Neural cell (in vitro differentiated cells): ENCODE measurements around the gene MYH7B. TPM values are rescaled to one million over a fixed set of nuclear protein-coding genes. Genes with fewer than 3 reads are reported as not detected.

ENCODE experiments used
- H2AFZ ChIP-seq: fragments of 200-600, 300-800 bp; sonication (generic), shearing (Covaris generic); 2 replicates; pipeline ENCODE4 v1.6.0; 2014; ENCODE audit warnings: low read depth, mild to moderate bottlenecking, antibody characterized with exemption, low read length, moderate library complexity
- H3F3A ChIP-seq: fragments of 200-600 bp; shearing (Covaris generic); 2 replicates; pipeline ENCODE4 v1.6.1; 2016; ENCODE audit warnings: mild to moderate bottlenecking, moderate library complexity, mixed read lengths, antibody characterized with exemption, low read length; ENCODE audit not compliant: insufficient read depth, poor library complexity, severe bottlenecking
- H3K27ac ChIP-seq: fragments of 200-600, 300-800 bp; sonication (generic), shearing (Covaris generic); 2 replicates; pipeline ENCODE4 v1.5.1; 2014; ENCODE audit warnings: mild to moderate bottlenecking, low read length, moderate library complexity
- H3K27me3 ChIP-seq: fragments of 300-800, 200-600 bp; sonication (generic), shearing (Covaris generic); 2 replicates; pipeline ENCODE4 v1.6.0; 2014; ENCODE audit warnings: mild to moderate bottlenecking, low read depth, low read length, moderate library complexity; ENCODE audit not compliant: insufficient read depth
- H3K36me3 ChIP-seq: fragments of 300-800, 200-600 bp; sonication (generic), shearing (Covaris generic); 2 replicates; pipeline ENCODE4 v1.5.1; 2014; ENCODE audit warnings: mild to moderate bottlenecking, antibody characterized with exemption, low read length, moderate library complexity; ENCODE audit not compliant: insufficient read depth
- H3K4me2 ChIP-seq: fragments of 300-800, 200-600 bp; sonication (generic), shearing (Covaris generic); 2 replicates; pipeline ENCODE4 v1.6.0; 2014; ENCODE audit warnings: mild to moderate bottlenecking, low read length
- H3K4me3 ChIP-seq: fragments of 300-800, 200-600 bp; sonication (generic), shearing (Covaris generic); 2 replicates; pipeline ENCODE4 v1.5.1; 2014; ENCODE audit warnings: mild to moderate bottlenecking, low read length, moderate library complexity
- H3K79me2 ChIP-seq: fragments of 200-600 bp; shearing (Covaris generic); replicated peaks from 2 replicates; pipeline ENCODE4 v1.6.0; 2014; ENCODE audit warnings: mild to moderate bottlenecking, low read length, moderate library complexity; ENCODE audit not compliant: insufficient read depth
- H3K9ac ChIP-seq: fragments of 300-800, 200-600 bp; sonication (generic), shearing (Covaris generic); 2 replicates; pipeline ENCODE4 v1.6.1; 2016; ENCODE audit warnings: mild to moderate bottlenecking, low read length, mixed read lengths
- H3K9me2 ChIP-seq: fragments of 200-600 bp; shearing (Covaris generic); 2 replicates; pipeline ENCODE4 v1.6.1; 2016; ENCODE audit warnings: mild to moderate bottlenecking, low read length, mixed read lengths; ENCODE audit not compliant: insufficient read depth
- H3K9me3 ChIP-seq: fragments of 200-600, 300-800 bp; sonication (generic), shearing (Covaris generic); 2 replicates; pipeline ENCODE4 v1.6.1; 2016; ENCODE audit warnings: mild to moderate bottlenecking, mixed run types, low read length, moderate library complexity, mixed read lengths
- H4K20me1 ChIP-seq: fragments of 200-600 bp; shearing (Covaris generic); 2 replicates; pipeline ENCODE4 v1.6.1; 2016; ENCODE audit warnings: mild to moderate bottlenecking, mixed run types; ENCODE audit not compliant: insufficient read depth
- CTCF ChIP-seq: fragments of 450-650 bp; IDR thresholded peaks from 2 replicates; pipeline ENCODE4 v1.5.1; 2014; ENCODE audit warnings: antibody characterized with exemption, mild to moderate bottlenecking, moderate library complexity; ENCODE audit not compliant: poor library complexity, severe bottlenecking
- EP300 ChIP-seq: fragments of 450-650 bp; conservative IDR thresholded peaks from 2 replicates; pipeline ENCODE4 v1.6.1; 2014; ENCODE audit warnings: antibody characterized with exemption, mild to moderate bottlenecking, moderate library complexity; ENCODE audit not compliant: poor library complexity, severe bottlenecking
- EZH2 ChIP-seq: fragments of 200-600, 300-800 bp; shearing (Covaris generic), sonication (generic); IDR thresholded peaks from 2 replicates; pipeline ENCODE4 v1.6.1; 2014; ENCODE audit warnings: antibody characterized with exemption, low read length, borderline replicate concordance, mild to moderate bottlenecking; ENCODE audit not compliant: insufficient read depth, poor library complexity, severe bottlenecking
- MXI1 ChIP-seq: fragments of 450-650 bp; conservative IDR thresholded peaks from 2 replicates; pipeline ENCODE4 v1.6.1; 2014; ENCODE audit warnings: antibody characterized with exemption, mild to moderate bottlenecking; ENCODE audit not compliant: poor library complexity, severe bottlenecking
- POLR2AphosphoS5 ChIP-seq: IDR thresholded peaks from 2 replicates; pipeline ENCODE4 v1.6.1; 2012
- RAD21 ChIP-seq: fragments of 450-650 bp; conservative IDR thresholded peaks from 2 replicates; pipeline ENCODE4 v1.6.1; 2014; ENCODE audit warnings: antibody characterized with exemption, mild to moderate bottlenecking, moderate library complexity
- REST ChIP-seq: IDR thresholded peaks from 2 replicates; pipeline ENCODE4 v1.6.1; 2012; ENCODE audit warnings: borderline replicate concordance
- SMC3 ChIP-seq: fragments of 450-650 bp; conservative IDR thresholded peaks from 2 replicates; pipeline ENCODE4 v1.6.1; 2014; ENCODE audit warnings: antibody characterized with exemption, mild to moderate bottlenecking, moderate library complexity; ENCODE audit not compliant: poor library complexity
- TAF1 ChIP-seq: IDR thresholded peaks from 2 replicates; pipeline ENCODE4 v1.6.1; 2012; ENCODE audit warnings: low read depth
- polyA plus RNA-seq: library from polyadenylated mRNA; depleted of rRNA; stranded (reverse); fragments of >200 nt; gene quantifications from 2 replicates; pipeline ENCODE4 v1.2.3, GENCODE V29; 2014

The MYH7B gene
- polyA plus RNA-seq, 1 donor from 2014 or later: not detected

GRCh38 chr20:35003211-35004031, 47.8 kb downstream of the MYH7B start:
- H3K27ac ChIP-seq: no peak overlapping the region
- no peak overlapping the region for H2AFZ ChIP-seq
- H3K9ac ChIP-seq: no peak overlapping the region
- no peak overlapping the region for H3K4me3 ChIP-seq
- H4K20me1 ChIP-seq: no peaks in the 10 kb centered on the region
- no peaks in the 10 kb centered on the region for H3F3A ChIP-seq
- no peaks in the 10 kb centered on the region for H3K9me3 ChIP-seq
- TF ChIP-seq POLR2AphosphoS5 (no peak), EP300 (no peak), TAF1 (no peak), RAD21 (no peak), EZH2 (no peak), REST (no peak), SMC3 (no peak), MXI1 (no peak), CTCF (no peak)
- peaks cover 9% of the 10 kb centered on the region for H3K36me3 ChIP-seq
- no peaks in the 10 kb centered on the region for H3K27me3 ChIP-seq
- H3K79me2 ChIP-seq: no peaks in the 10 kb centered on the region
- H3K9me2 ChIP-seq: no peaks in the 10 kb centered on the region
- H3K4me2 ChIP-seq: no peak overlapping the region

- H4K20me1 ChIP-seq: no peaks in the 10 kb centered on the region
- H3F3A ChIP-seq: no peaks in the 10 kb centered on the region
- H3K27me3 ChIP-seq: no peaks in the 10 kb centered on the region
- H3K4me2 ChIP-seq: no peak overlapping the region
- no peaks in the 10 kb centered on the region for H3K9me3 ChIP-seq
- H3K9me2 ChIP-seq: no peaks in the 10 kb centered on the region
- TF ChIP-seq REST: no peak
- TF ChIP-seq SMC3: no peak
- TF ChIP-seq CTCF: no peak
- no peak for TF ChIP-seq POLR2AphosphoS5
- TF ChIP-seq MXI1: no peak
- no peak for TF ChIP-seq TAF1
- TF ChIP-seq EP300: no peak
- no peaks in the 10 kb centered on the region for H3K79me2 ChIP-seq
- no peak overlapping the region for H3K9ac ChIP-seq
- H3K36me3 ChIP-seq: peaks cover 9% of the 10 kb centered on the region
- no peak overlapping the region for H3K27ac ChIP-seq
- H2AFZ ChIP-seq: no peak overlapping the region
- no peak overlapping the region for H3K4me3 ChIP-seq
Observed at GRCh38 chr20:35004051-35004725, 48.5 kb downstream of the MYH7B start.
